Measurements from ENCODE around the gene SPATA22. TPM values are rescaled to one million over a fixed set of nuclear protein-coding genes. Genes with fewer than 3 reads are reported as not detected.
A peak's percentile ranks its signal among the peaks of the same experiment; 100 is the strongest.
"Not testable (repeated sequence)": the region's sequence is repeated elsewhere in the genome, so short reads cannot be mapped to it uniquely, and the experiment has no call there.

SPATA22 gene
- total RNA-seq, 1 experiment from 2014 or later, result not detected

- no peak for DNase-seq (ENCODE audit: low read depth)
Measured at GRCh38 chr17:3474212-3474611, 2.6 kb upstream of the SPATA22 start.

- no peak for DNase-seq (ENCODE audit: low read depth)
Measured at GRCh38 chr17:3472137-3472536, 518 bp upstream of the SPATA22 start.

- no peak for DNase-seq (ENCODE audit: low read depth)
Measured at GRCh38 chr17:3469529-3469928, 2.1 kb downstream of the SPATA22 start.

- not testable (repeated sequence) for DNase-seq (ENCODE audit: low read depth)
Measured at GRCh38 chr17:3466355-3466754, 5.3 kb downstream of the SPATA22 start.

- DNase-seq (ENCODE audit: low read depth), result no peak
Measured at GRCh38 chr17:3448059-3448665, 23.5 kb downstream of the SPATA22 start.

- peak; percentile 5 for DNase-seq (ENCODE audit: low read depth)
Measured at GRCh38 chr17:3447625-3448024, 24.0 kb downstream of the SPATA22 start.

- no peak for DNase-seq (ENCODE audit: low read depth)
Measured at GRCh38 chr17:3440451-3440850, 31.2 kb downstream of the SPATA22 start.

GRCh38 chr17:3438368-3438767, 33.3 kb downstream of the SPATA22 start:
- DNase-seq (ENCODE audit: low read depth), result no peak

GRCh38 chr17:3433741-3434140, 37.9 kb downstream of the SPATA22 start, which contains the start of gene OR1E2:
OR1E2 (minus strand) TSS chr17:3433841; CDS start chr17:3433841, 0 bp downstream.
- DNase-seq (ENCODE audit: low read depth), result no peak

- not testable (repeated sequence) for DNase-seq (ENCODE audit: low read depth)
Measured at GRCh38 chr17:3433215-3433614, 38.4 kb downstream of the SPATA22 start.

- no peak for DNase-seq (ENCODE audit: low read depth)
Measured at GRCh38 chr17:3418222-3418621, 53.4 kb downstream of the SPATA22 start.

GRCh38 chr17:3415610-3416009, 56.0 kb downstream of the SPATA22 start:
- DNase-seq (ENCODE audit: low read depth), result no peak

GRCh38 chr17:3412216-3412615, 59.4 kb downstream of the SPATA22 start:
- not testable (repeated sequence) for DNase-seq (ENCODE audit: low read depth)

GRCh38 chr17:3411070-3411469, 60.5 kb downstream of the SPATA22 start, which contains the start of gene OR3A3:
OR3A3 (plus strand) TSS chr17:3411370.
- no peak for DNase-seq (ENCODE audit: low read depth)

- not testable (repeated sequence) for DNase-seq (ENCODE audit: low read depth)
Measured at GRCh38 chr17:3403856-3404255, 67.8 kb downstream of the SPATA22 start.

GRCh38 chr17:3401786-3402185, 69.8 kb downstream of the SPATA22 start:
- DNase-seq (ENCODE audit: low read depth), result no peak

GRCh38 chr17:3400055-3400454, 71.6 kb downstream of the SPATA22 start:
- DNase-seq (ENCODE audit: low read depth), result peak; percentile 1

- no peak for DNase-seq (ENCODE audit: low read depth)
Measured at GRCh38 chr17:3398310-3398709, 73.3 kb downstream of the SPATA22 start, which contains the start of gene OR1E1. OR1E1 (minus strand) TSS chr17:3398410; CDS start chr17:3398410, 0 bp downstream.

- DNase-seq (ENCODE audit: low read depth), result not testable (repeated sequence)
Measured at GRCh38 chr17:3397801-3398200, 73.8 kb downstream of the SPATA22 start.
